Measurements from ENCODE around the gene HBA1.

DNA sequence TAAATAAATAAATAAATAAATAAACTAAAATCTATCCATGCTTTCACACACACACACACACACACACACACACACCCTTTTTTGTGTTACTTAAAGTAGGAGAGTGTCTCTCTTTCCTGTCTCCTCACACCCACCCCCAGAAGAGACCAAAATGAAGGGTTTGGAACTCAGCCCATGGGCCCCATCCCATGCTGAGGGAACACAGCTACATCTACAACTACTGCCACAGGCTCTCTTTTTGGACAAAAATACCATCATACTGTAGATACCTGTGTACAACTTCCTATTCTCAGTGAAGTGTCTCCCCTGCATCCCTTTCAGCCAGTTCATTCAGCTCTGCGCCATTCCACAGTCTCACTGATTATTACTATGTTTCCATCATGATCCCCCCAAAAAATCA, 5.7 kb upstream of the HBA1 start:
- TF ChIP-seq PPARA (CRISPR knock-in tag; IDR thresholded peaks at IDR 0.05; ENCODE audit: borderline replicate concordance), result no peak
- TF ChIP-seq TCF4 (CRISPR knock-in tag; IDR thresholded peaks at IDR 0.05; ENCODE audit: borderline replicate concordance), result no peak
- TF ChIP-seq, protein P1, sequence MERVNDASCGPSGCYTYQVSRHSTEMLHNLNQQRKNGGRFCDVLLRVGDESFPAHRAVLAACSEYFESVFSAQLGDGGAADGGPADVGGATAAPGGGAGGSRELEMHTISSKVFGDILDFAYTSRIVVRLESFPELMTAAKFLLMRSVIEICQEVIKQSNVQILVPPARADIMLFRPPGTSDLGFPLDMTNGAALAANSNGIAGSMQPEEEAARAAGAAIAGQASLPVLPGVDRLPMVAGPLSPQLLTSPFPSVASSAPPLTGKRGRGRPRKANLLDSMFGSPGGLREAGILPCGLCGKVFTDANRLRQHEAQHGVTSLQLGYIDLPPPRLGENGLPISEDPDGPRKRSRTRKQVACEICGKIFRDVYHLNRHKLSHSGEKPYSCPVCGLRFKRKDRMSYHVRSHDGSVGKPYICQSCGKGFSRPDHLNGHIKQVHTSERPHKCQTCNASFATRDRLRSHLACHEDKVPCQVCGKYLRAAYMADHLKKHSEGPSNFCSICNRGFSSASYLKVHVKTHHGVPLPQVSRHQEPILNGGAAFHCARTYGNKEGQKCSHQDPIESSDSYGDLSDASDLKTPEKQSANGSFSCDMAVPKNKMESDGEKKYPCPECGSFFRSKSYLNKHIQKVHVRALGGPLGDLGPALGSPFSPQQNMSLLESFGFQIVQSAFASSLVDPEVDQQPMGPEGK (CRISPR knock-in tag; IDR thresholded peaks at IDR 0.05; ENCODE audit: borderline replicate concordance), result no peak
- TF ChIP-seq GLIS3 (CRISPR knock-in tag; IDR thresholded peaks at IDR 0.05), result no peak
- no peak for TF ChIP-seq ARNTL (CRISPR knock-in tag; IDR thresholded peaks at IDR 0.05; ENCODE audit: borderline replicate concordance, low read depth)
- no peak for TF ChIP-seq OSR1 (CRISPR knock-in tag; IDR thresholded peaks at IDR 0.05)
- TF ChIP-seq, protein P2, sequence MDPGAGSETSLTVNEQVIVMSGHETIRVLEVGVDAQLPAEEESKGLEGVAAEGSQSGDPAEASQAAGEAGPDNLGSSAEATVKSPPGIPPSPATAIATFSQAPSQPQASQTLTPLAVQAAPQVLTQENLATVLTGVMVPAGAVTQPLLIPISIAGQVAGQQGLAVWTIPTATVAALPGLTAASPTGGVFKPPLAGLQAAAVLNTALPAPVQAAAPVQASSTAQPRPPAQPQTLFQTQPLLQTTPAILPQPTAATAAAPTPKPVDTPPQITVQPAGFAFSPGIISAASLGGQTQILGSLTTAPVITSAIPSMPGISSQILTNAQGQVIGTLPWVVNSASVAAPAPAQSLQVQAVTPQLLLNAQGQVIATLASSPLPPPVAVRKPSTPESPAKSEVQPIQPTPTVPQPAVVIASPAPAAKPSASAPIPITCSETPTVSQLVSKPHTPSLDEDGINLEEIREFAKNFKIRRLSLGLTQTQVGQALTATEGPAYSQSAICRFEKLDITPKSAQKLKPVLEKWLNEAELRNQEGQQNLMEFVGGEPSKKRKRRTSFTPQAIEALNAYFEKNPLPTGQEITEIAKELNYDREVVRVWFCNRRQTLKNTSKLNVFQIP (CRISPR knock-in tag; IDR thresholded peaks at IDR 0.05; ENCODE audit: borderline replicate concordance, low read depth), result no peak
- TF ChIP-seq ZFP30 (CRISPR knock-in tag; IDR thresholded peaks at IDR 0.05), result no peak
- TF ChIP-seq CSDC2 (CRISPR knock-in tag; IDR thresholded peaks at IDR 0.05), result no peak
- TF ChIP-seq, protein P3, sequence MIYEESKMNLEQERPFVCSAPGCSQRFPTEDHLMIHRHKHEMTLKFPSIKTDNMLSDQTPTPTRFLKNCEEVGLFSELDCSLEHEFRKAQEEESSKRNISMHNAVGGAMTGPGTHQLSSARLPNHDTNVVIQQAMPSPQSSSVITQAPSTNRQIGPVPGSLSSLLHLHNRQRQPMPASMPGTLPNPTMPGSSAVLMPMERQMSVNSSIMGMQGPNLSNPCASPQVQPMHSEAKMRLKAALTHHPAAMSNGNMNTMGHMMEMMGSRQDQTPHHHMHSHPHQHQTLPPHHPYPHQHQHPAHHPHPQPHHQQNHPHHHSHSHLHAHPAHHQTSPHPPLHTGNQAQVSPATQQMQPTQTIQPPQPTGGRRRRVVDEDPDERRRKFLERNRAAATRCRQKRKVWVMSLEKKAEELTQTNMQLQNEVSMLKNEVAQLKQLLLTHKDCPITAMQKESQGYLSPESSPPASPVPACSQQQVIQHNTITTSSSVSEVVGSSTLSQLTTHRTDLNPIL (CRISPR knock-in tag; IDR thresholded peaks at IDR 0.05; ENCODE audit: low read depth), result no peak
- no peak for TF ChIP-seq ISL1 (CRISPR knock-in tag; IDR thresholded peaks at IDR 0.05)
- TF ChIP-seq ZC3H10 (CRISPR knock-in tag; IDR thresholded peaks at IDR 0.05), result no peak
- no peak for TF ChIP-seq SNAI2 (CRISPR knock-in tag; IDR thresholded peaks at IDR 0.05)
- no peak for TF ChIP-seq TOX (CRISPR knock-in tag; IDR thresholded peaks at IDR 0.05; ENCODE audit: borderline replicate concordance)
